Ishikawa (cell line): ENCODE results near the gene NIM1K.

Experiments
- CEBPB ChIP-seq: IDR thresholded peaks from 2 replicates; pipeline ENCODE4 v1.6.1; 2012
- EP300 ChIP-seq: IDR thresholded peaks from 2 replicates; pipeline ENCODE4 v1.6.1; 2012; ENCODE audit warnings: borderline replicate concordance
- TF ChIP-seq, protein P1 (sequence below): IDR thresholded peaks from 2 replicates; pipeline ENCODE4 v1.6.1; 2012
- TF ChIP-seq, protein P2 (sequence below): IDR thresholded peaks from 2 replicates; pipeline ENCODE4 v1.6.1; 2012

- TF ChIP-seq, protein P1, sequence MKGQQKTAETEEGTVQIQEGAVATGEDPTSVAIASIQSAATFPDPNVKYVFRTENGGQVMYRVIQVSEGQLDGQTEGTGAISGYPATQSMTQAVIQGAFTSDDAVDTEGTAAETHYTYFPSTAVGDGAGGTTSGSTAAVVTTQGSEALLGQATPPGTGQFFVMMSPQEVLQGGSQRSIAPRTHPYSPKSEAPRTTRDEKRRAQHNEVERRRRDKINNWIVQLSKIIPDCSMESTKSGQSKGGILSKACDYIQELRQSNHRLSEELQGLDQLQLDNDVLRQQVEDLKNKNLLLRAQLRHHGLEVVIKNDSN, result no peak
- TF ChIP-seq CEBPB (no peak), EP300 (no peak)
- TF ChIP-seq, protein P2, sequence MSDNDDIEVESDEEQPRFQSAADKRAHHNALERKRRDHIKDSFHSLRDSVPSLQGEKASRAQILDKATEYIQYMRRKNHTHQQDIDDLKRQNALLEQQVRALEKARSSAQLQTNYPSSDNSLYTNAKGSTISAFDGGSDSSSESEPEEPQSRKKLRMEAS, result no peak
Observed at GRCh38 chr5:43156388-43156787, 35.6 kb upstream of the NIM1K start.
